Lung (tissue), 12 donors: ENCODE data around the gene MAGEA1. TPM values are rescaled to one million over a fixed set of nuclear protein-coding genes. Genes with fewer than 3 reads are reported as not detected.

ENCODE experiments used
- ATAC-seq: fragments of 200-7000 bp; cut with Tn5 transposase; one replicate; pipeline ENCODE4 v1.9.1; 2020; ENCODE audit warnings: moderate number of reproducible peaks; ENCODE audit not compliant: insufficient read depth, low FRiP score
- DNase-seq, 3 donors: peaks; one replicate each; pipeline ENCODE4 v3.0.0-alpha.2; 2013 to 2017
- H3K27ac ChIP-seq, 2 donors: one replicate each; pipeline ENCODE4 v1.5.1; 2013; ENCODE audit warnings: mild to moderate bottlenecking in 2 of 2, moderate library complexity in 2 of 2, control low read depth in 1 of 2, inconsistent platforms in 1 of 2, low read depth in 1 of 2, low read length in 1 of 2
- H3K27me3 ChIP-seq, 3 donors: one replicate each; pipeline ENCODE4 v1.5.1; 2013; ENCODE audit warnings: low read length in 2 of 3; ENCODE audit not compliant: control insufficient read depth in 3 of 3, insufficient read depth in 3 of 3
- H3K36me3 ChIP-seq, 4 donors: one replicate each; pipeline ENCODE4 v1.5.1; 2013; ENCODE audit warnings: low read length in 4 of 4, mild to moderate bottlenecking in 1 of 4, moderate library complexity in 1 of 4; ENCODE audit not compliant: control insufficient read depth in 4 of 4, insufficient read depth in 4 of 4
- H3K4me1 ChIP-seq, 5 donors: one replicate each; pipeline ENCODE4 v1.5.1; 2013; ENCODE audit warnings: low read length in 5 of 5, mild to moderate bottlenecking in 2 of 5, moderate library complexity in 1 of 5; ENCODE audit not compliant: control insufficient read depth in 5 of 5, insufficient read depth in 5 of 5
- H3K4me3 ChIP-seq: one replicate; pipeline ENCODE4 v1.5.1; 2013; ENCODE audit warnings: mild to moderate bottlenecking, control low read depth, moderate library complexity
- H3K9ac ChIP-seq, 2 donors: one replicate each; pipeline ENCODE4 v1.5.1; 2013; ENCODE audit warnings: low read length in 2 of 2, control low read depth in 1 of 2; ENCODE audit not compliant: insufficient read depth in 1 of 2
- H3K9me3 ChIP-seq, 4 donors: one replicate each; pipeline ENCODE4 v1.5.1; 2013; ENCODE audit warnings: low read length in 3 of 4, mild to moderate bottlenecking in 1 of 4, moderate library complexity in 1 of 4; ENCODE audit not compliant: control insufficient read depth in 4 of 4, insufficient read depth in 3 of 4
- WGBS, 2 donors: extraction: QIAGEN DNeasy Blood & Tissue Kit; methylation state at CpG; one replicate each; pipeline ENCODE4 v1.1.7; 2013; 5-methylcytosine and 5-hydroxymethylcytosine counted together
- polyA plus RNA-seq, 2 donors: library from polyadenylated mRNA; stranded (reverse); fragments of 200-250 nt; gene quantifications; one replicate each; pipeline ENCODE4 v1.2.1, GENCODE V29; 2013
- total RNA-seq, 2 donors: library from RNA; depleted of rRNA in 1 of 2; stranded (reverse); fragments of >200 nt in 1 of 2; gene quantifications; one replicate each; pipeline ENCODE4 v1.2.1, GENCODE V29; 2014 to 2021
- TF ChIP-seq, protein P1 (sequence below): IDR thresholded peaks from 2 replicates; pipeline ENCODE4 v1.5.1; 2012; ENCODE audit warnings: mild to moderate bottlenecking; ENCODE audit errors: control extremely low read depth, extremely low read depth
- donor health status: control.
- donor health status: control.
- donor health status: Bipolar disorder and iron deficiency.
- donor health status: healthy.
- donor health status: DM: yes; HTN: yes; CAD: no.

The MAGEA1 gene
- total and polyA plus RNA-seq, 4 donors, result not detected

DNA sequence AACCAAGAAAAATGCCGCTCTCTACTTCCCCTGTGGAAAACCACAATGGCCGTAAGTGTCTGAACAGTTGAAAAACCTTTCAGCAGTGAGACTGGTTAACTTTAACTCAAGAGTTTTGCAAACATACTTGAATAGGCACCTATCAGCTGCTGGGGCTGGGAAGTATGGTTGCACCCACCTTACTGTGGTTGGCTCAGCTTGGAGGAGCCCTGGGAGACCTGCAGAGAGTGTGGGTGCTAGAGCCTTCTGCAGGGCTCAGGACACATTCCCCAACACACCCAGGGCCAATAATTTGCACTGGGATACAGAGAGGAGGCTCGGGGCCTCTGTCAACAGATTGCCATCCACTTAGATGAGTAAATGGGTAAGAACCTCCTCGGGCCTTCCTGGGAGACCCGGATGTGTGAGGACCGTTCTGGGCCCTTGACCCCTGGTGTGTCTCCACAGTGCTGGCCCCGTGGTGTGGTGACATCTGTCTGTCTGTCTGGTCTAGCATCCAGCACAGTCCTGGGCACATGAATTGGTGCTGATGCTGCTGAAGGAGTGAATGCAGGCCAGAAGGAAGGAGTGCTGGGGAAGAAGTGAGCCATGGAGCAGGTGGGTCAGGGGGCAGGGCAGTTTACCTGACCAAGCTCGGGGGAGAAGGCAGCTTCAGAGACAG is 46.5 kb downstream of the MAGEA1 start:
- H3K9me3 ChIP-seq, result peaks cover 0 to 3% (median 0%) of the 10 kb centered on the region in 4 donors
- H3K9ac ChIP-seq, result no peak overlapping the region
- H3K27ac ChIP-seq, result peak overlapping the region in 1 of 2 donors; percentile 73
- 70 to 79% methylated on average over 8 of the region's 8 CpGs for WGBS, 2 donors
- H3K36me3 ChIP-seq, result no peaks in the 10 kb centered on the region
- no peak for ATAC-seq
- no peak overlapping the region for H3K4me3 ChIP-seq
- H3K4me1 ChIP-seq, result peaks cover 0 to 1% (median 0%) of the 10 kb centered on the region in 5 donors
- peaks cover 0 to 6% (median 0%) of the 10 kb centered on the region in 3 donors for H3K27me3 ChIP-seq
- TF ChIP-seq, protein P1, sequence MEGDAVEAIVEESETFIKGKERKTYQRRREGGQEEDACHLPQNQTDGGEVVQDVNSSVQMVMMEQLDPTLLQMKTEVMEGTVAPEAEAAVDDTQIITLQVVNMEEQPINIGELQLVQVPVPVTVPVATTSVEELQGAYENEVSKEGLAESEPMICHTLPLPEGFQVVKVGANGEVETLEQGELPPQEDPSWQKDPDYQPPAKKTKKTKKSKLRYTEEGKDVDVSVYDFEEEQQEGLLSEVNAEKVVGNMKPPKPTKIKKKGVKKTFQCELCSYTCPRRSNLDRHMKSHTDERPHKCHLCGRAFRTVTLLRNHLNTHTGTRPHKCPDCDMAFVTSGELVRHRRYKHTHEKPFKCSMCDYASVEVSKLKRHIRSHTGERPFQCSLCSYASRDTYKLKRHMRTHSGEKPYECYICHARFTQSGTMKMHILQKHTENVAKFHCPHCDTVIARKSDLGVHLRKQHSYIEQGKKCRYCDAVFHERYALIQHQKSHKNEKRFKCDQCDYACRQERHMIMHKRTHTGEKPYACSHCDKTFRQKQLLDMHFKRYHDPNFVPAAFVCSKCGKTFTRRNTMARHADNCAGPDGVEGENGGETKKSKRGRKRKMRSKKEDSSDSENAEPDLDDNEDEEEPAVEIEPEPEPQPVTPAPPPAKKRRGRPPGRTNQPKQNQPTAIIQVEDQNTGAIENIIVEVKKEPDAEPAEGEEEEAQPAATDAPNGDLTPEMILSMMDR, result no peak
- peak; percentile 13 to 44 (median 17) for DNase-seq

DNA sequence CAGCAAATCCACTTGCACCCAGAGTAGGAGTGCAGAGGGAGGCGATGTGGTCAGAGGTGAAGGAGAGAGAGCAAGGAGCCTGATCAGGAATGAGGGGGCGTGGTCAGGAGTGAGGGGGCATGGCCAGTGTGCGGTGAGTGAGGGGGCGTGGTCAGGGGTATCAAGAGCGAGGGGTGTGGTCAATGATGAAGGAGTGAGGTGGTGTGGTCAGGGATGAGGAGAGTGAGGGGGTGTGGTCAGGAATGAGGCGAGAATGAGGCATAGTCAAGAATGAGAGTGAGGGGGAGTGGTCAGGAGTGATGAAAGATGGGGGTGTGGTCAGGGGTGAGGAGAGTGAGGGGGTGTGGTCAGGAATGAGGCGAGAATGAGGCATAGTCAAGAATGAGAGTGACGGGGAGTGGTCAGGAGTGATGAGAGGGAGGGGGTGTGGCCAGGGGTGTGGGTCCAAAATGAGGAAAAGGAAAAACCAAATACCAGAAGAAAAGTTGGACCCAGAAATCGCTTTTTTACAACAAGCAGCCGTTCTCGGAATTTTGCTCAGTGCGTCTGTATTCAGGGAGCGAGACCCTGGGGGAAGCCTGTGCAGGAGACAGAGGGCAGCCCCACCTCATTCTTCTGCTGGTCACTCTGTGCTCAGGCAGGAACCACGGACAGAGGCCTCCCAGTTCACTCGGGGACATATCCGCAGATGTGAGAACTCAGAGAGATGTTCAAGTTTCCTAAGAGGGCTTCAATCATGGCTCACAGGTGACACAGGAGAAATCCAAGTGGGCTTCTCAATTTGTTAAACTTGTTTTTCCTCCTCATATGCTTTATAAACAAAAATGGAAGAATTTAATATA is 47.5 kb downstream of the MAGEA1 start:
- Histone ChIP-seq H3K9ac (no peak overlapping the region), H3K4me3 (no peak overlapping the region), H3K9me3 (peaks cover 0 to 3% (median 0%) of the 10 kb centered on the region in 4 donors), H3K27me3 (peaks cover 0 to 6% (median 0%) of the 10 kb centered on the region in 3 donors), H3K36me3 (no peaks in the 10 kb centered on the region), H3K4me1 (peaks cover 0 to 1% (median 0%) of the 10 kb centered on the region in 5 donors), H3K27ac (no peak overlapping the region)
- TF ChIP-seq, protein P1, result no peak
- 15 to 34% methylated on average over 16 of the region's 16 CpGs for WGBS, 2 donors
- ATAC-seq, result peak; percentile 83
- DNase-seq, result peak; percentile 31 to 74 (median 72)

Other genes with a start within 250 kb of the MAGEA1 start
- gene PNMA5, start 185.2 kb upstream of the MAGEA1 start, total RNA-seq, result not detected
- gene PNMA5, start 185.2 kb upstream of the MAGEA1 start, polyA plus RNA-seq, result under 1 TPM; 0.03 to 0.04 TPM
- gene PNMA3, start 122.8 kb upstream of the MAGEA1 start, total RNA-seq, result under 1 TPM; 0.28 TPM
- under 1 TPM; 0.09 to 0.28 TPM for gene PNMA3, start 122.8 kb upstream of the MAGEA1 start, polyA plus RNA-seq
- 1 to 10 TPM; 2.0 to 3.6 TPM for gene PNMA6A, start 106.8 kb upstream of the MAGEA1 start, total RNA-seq
- gene PNMA6A, start 106.8 kb upstream of the MAGEA1 start, polyA plus RNA-seq, result 1 to 10 TPM in 1 of 2 donors, under 1 TPM in 1; 0.87 to 1.8 TPM
- not detected for gene PNMA6F, start 142.5 kb downstream of the MAGEA1 start, total RNA-seq
- gene PNMA6F, start 142.5 kb downstream of the MAGEA1 start, polyA plus RNA-seq, result not detected
- 10 to 100 TPM in 1 of 2 donors, 1 to 10 TPM in 1; 9.7 to 11.5 TPM for gene ZNF275, start 154.9 kb downstream of the MAGEA1 start, total RNA-seq
- 1 to 10 TPM; 2.7 to 3.6 TPM for gene ZNF275, start 154.9 kb downstream of the MAGEA1 start, polyA plus RNA-seq
- gene PNMA6E, start 222.1 kb downstream of the MAGEA1 start, total RNA-seq, result not detected
- gene PNMA6E, start 222.1 kb downstream of the MAGEA1 start, polyA plus RNA-seq, result under 1 TPM in 1 of 2 donors, not detected in 1; 0.08 TPM
- 1 to 10 TPM; 1.5 to 3.6 TPM for gene ZFP92, start 232.2 kb downstream of the MAGEA1 start, total RNA-seq
- gene ZFP92, start 232.2 kb downstream of the MAGEA1 start, polyA plus RNA-seq, result 1 to 10 TPM in 1 of 2 donors, under 1 TPM in 1; 0.69 to 1.5 TPM